Body of pancreas (tissue), 4 donors: ENCODE results near the gene SRPK3.

ENCODE experiments used
- POLR2A ChIP-seq, 3 donors: fragments of 450-650 bp; IDR thresholded peaks; one replicate each; pipeline ENCODE4 v1.6.1; 2016; ENCODE audit warnings: antibody characterized with exemption in 3 of 3, mild to moderate bottlenecking in 2 of 3
- TF ChIP-seq, protein P1 (sequence below), 7 experiments: fragments of 450-650 bp in 4 of 7; fragments of 200-600 bp in 3 of 7; sonication (generic) in 3 of 7; IDR thresholded peaks; one replicate each; pipeline ENCODE4 v1.5.1; 2016 to 2019; ENCODE audit warnings: antibody characterized with exemption in 7 of 7

DNA sequence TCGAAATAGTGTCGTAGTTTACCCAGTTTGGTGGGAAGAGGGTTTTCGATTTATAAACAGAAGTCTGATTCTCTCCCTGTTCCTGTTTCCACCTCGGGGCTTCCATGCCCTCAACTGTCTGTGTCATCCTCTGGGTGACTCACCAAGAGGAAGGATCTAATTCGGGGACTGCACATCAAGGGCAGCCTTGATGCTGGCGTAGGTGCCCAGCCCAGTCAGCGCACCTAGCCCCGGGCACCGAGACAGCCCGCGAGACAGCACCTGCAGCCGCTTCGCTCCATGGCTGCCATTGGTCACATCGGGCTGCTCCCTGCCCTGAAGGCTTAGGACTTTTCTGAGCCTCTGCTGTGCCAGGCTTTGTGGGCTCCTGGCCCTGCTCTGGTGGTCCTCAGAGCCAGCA, 48.4 kb upstream of the SRPK3 start:
- TF ChIP-seq, protein P1, sequence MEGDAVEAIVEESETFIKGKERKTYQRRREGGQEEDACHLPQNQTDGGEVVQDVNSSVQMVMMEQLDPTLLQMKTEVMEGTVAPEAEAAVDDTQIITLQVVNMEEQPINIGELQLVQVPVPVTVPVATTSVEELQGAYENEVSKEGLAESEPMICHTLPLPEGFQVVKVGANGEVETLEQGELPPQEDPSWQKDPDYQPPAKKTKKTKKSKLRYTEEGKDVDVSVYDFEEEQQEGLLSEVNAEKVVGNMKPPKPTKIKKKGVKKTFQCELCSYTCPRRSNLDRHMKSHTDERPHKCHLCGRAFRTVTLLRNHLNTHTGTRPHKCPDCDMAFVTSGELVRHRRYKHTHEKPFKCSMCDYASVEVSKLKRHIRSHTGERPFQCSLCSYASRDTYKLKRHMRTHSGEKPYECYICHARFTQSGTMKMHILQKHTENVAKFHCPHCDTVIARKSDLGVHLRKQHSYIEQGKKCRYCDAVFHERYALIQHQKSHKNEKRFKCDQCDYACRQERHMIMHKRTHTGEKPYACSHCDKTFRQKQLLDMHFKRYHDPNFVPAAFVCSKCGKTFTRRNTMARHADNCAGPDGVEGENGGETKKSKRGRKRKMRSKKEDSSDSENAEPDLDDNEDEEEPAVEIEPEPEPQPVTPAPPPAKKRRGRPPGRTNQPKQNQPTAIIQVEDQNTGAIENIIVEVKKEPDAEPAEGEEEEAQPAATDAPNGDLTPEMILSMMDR (IDR thresholded peaks at IDR 0.05), result no peak
- no peak for TF ChIP-seq POLR2A (IDR thresholded peaks at IDR 0.05)
